NCI-H128 (cell line): ENCODE measurements around the gene DTWD2.

Source experiments
- DNase-seq: peaks from one replicate; lab custom pipeline; 2025; ENCODE audit not compliant: unreplicated experiment; lab: John Stamatoyannopoulos, UW

The DTWD2 gene, protein sequence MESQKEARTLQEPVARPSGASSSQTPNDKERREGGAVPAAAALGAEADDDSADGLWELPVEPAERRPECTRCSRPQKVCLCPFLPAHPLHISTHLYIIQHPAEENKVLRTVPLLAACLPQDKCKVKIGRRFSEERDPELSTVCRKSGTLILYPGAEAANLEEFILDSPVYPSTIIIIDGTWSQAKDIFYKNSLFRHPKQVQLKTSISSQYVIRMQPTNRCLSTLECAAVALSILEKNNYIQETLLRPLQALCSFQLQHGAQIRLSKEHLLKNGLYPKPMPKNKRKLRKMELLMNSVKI

DNA sequence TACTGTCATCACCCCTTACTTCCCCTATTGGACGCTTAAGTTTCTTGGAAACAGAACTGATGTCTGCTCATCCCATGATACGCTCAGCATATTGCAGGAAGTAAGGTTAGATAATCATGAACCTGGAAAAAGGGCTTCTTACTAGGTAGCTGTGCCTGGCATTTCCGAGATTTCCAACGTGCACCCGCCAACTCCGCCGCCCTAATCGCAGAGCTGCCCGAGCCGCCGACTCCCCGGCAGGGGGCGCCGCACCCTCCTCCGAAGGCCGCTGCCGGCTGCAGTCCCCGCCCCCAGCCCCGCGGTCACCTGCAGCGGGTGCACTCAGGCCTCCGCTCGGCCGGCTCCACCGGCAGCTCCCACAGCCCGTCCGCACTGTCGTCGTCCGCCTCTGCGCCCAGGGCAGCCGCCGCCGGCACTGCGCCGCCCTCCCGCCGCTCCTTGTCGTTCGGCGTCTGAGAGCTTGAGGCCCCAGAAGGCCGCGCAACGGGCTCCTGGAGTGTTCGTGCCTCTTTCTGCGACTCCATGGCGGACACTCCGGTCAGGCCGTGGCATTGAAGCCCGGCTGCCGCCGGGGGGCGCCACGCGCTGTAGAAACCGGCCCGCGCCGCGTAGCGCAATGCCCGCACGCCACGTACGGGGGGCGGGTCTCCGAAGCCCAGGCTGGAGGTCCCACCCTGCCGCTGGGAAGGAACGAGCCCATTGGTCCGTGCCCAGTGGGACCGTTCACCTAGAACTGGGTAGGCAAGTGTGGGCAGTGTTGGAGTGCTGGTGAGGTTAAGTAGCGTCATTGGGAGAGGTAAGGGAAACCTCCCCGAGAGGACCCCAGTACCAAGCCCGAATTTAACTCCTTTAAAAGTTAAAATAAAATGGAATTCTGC lies at the start of gene DTWD2:
Gene DTWD2 (minus strand): TSS at position 560 of the 878 bp plus-strand sequence. CDS start 36 bp downstream, at position 524.
- DNase-seq: peak; percentile 75

DNA sequence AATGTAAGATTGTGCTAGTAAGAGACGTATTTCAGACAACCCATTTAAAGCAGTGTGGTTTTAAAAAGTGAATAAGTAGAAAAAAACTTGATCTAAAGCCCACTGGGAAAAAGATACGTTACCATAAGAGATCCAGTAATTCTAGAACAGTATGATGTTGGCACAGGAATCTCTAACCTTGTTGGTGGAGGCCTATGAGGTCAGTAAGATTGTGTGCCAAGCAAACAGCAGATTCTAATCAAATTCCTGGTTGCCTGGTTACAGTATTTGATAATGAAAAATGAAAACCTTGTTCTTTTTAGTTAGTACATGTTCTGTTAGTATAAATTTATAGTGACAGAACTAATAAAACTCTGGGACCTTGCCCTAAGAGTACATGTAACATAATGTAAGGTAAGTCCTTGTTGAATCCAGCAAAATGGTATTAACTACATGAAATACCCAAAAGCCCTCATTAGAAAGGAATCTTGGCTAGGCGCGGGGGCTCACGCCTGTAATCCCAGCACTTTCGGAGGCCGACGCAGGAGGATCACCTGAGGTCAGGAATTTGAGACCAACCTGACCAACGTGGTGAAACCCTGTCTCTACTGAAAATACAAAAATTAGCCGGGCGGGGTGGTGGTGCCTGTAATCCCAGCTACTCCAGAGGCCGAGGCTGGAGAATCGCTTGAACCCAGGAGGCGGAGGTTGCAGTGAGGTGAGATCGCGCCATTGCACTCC lies 49.3 kb upstream of the DTWD2 start:
- no peak for DNase-seq

DNA sequence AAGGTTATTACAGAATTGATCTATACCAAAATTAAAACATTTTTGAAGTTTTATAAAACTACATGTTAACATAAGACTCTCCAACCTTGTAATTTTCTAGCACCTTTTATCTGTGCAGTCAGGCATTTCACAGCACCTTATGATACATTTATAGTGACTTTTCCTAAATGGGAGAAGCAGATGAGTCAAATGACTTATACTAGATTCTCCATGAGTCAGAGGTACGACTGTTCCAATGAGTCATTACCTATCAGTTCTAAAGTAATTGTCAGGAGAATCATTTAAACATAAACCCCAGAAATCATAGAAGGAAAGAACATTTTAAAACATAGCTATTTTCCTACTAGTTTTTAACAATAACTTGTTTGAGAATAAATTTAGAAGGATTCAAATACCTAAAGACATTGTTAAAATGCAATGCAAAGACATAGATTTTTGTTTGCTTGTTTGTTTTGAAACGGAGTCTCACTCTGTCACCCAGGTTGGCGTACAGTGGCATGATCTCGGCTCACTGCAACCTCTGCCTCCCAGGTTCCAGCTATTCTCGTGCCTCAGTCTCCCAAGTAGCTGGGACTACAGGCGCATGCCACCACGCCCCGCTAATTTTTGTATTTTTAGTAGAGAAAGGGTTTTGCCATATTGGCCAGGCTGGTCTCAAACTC lies 47.9 kb upstream of the DTWD2 start:
- DNase-seq: no peak

DNA sequence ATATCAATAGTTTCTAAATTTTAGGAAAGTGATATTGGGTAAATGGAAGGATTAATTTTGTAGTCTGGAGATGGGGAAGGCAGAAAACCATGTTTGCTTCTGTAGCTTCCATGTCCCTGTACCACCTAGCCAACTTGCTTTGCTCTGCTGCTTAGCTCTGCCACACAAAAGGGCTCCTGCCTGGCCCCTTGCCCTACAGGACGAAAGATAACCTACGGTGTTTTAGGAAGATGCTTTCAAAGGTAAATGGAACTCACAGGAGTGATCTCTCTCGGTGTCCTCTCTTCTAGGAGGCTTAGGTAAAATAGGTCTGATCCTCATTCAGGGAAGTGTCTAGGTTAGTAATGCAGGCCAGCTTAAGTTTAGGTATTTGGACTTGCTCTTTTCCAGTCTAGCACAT lies 44.8 kb upstream of the DTWD2 start:
- DNase-seq: no peak

DNA sequence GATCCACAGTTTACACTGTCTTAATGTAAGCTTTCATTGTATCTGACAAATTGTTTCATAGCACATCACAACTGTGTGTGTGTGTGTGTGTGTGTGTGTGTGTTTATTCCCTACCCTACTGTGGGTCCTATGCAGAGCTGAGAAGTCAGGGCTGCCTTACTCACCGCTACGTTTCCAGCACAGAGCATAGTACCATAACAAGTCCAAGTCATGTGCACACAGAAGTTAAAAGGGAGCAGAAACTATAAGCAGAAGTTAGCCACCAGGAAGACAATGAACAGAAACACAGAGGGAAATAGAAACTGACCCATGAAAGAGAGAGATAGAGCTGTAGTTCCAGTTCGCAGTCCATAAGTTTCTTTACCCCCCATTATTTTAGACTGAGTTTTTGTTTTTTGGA lies 44.3 kb upstream of the DTWD2 start:
- DNase-seq: no peak

DNA sequence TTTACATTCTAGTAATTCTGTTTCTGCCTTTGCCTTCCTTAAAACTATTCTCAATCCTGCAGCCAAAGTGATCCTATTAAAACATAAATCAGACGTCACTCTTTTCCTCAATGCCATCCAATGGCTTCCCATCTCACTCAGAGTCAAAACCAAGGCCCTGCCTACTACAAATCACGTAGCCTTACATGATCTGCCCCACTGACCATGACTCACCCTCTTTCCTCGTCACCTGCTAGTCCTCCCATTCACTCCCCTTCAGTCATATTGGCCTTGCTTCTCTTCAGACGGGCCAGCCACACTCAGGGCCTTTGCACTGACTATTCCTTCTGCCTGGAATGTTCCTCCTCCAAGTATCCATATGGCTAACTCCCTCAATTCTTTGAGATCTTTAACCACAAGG lies 43.6 kb upstream of the DTWD2 start:
- DNase-seq: no peak

DNA sequence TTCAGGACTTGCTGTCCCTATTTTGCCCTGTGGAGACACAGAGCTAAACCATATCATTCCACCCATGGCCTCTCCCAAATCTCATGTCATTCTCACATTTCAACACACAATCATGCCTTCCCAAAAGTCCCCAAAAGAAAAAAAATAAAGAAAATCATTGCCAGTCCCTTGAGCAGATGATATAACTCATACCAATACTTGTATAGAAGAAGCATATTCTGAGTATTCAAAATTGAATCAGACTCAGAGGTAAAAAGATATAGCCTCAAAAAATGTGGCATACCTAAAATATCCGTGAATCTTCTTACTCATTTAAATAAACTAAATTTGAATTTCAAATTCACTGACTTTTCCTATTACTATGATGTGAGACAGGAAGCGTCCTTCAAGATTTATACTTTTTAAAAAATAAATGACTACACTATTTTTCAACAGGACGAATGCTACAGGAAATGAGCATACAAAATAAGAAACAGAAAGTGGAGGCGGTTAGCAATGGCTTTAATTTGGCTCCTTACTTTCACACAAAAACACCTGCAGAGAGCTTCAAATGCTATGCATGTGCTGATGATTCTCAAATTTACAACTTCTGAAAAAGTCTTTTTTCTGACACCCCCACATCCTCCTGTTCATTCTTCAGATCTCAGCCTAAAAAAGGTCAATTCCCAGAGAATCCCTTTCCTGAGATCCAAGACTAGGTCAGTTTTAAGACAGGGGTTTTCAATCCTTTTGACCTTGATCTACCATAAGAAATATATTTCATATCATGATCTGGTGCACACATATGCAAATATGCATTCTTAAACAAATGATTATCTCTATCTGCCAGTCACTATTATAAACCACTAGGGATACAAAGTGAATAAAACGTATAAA lies 42.9 kb upstream of the DTWD2 start:
- DNase-seq: no peak

DNA sequence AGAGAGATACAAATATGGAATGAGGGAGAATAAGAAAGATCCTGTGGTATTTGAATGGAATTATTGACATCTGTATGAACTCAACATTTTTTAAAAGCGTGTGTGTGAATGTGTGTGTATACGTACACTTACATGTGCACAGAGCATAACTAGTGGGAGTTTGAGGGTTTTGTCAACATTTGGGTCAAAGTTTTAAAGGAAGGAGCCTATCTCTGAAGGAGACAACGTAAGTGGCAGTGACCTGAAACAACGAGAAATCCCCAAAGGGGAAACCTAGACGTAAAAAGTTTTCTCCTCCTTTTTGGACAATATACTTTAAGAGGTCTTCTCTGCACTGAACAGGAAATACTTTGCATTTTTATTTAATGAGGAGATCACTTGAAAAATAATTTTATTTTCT lies 40.2 kb upstream of the DTWD2 start:
- no peak for DNase-seq

DNA sequence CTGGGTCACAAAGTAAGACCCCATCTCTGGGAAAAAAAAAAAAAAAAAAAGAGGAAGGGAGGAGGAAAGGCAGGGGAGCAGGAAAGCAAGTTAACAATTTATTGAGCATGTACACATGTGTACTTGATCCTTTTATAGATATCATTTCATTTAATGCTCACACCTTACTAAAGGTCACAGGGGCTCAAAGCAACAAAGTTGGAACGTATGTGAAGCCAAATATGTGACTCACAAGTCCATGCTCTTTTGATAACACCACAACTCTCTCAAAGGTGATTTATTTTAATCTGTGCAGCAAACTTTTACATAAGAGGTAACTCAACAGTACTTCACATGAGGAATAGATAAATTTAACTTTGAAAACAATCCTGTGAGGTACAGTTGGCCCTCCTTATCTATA lies 34.4 kb upstream of the DTWD2 start:
- DNase-seq: no peak

DNA sequence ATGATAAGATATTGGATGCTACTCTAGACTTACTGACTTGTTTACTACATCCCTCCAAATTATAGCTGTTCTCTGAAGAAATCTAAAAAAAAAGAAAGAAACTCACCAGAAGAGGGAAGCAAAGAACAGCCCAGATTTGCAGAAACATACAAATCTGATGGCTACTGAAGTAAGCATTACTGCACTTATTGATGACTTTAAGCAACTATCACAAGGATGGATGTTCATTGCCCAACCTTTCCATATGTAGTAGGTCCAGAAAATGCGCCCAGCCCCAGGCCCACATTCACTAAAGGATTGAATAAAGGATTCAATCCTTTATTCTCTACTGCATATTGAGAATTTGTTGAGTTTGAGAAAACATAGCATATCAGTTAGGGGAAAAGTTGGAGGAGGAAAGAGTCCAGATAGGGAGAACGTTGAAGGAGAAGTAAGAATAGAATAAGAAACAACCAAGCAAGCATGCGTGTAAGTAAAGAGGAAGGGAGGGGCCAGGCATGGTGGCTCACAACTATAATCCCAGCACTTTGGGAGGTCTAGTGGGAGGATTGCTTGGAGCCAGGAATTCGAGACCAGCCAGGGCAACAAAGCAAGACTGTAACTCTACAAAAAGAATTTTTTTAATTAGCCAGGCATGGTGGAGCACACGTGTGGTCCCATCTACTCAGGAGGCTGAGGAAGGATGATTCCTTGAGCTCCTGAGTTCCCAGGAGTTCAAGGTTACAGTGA lies 33.8 kb upstream of the DTWD2 start:
- no peak for DNase-seq

DNA sequence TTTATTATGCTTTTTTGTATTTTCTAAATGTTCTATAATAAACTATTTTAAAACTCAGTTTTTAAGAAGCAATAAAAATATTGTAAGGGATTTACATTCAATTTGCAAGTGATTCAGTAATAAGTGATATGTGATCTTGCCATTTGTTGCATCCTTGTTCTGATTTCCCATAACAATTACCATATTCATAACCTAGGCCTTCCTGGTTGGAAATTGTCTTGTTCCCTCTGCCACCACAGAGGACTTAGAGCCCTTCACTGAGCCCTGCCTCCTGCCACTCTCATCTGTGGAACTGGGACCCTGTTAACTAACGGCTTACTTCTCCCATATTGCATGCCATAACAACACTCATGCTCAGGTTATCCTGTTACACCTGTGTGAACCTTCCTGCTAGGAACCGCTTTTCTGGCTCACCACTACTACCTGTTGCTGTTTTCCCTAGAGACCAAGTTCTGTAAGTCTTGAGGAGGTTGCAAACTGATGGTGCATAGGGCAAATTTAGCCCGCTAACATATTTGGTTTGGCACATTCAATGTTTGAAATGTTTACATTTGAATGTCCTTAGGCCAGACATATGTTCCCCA lies 32.9 kb upstream of the DTWD2 start:
- no peak for DNase-seq

DNA sequence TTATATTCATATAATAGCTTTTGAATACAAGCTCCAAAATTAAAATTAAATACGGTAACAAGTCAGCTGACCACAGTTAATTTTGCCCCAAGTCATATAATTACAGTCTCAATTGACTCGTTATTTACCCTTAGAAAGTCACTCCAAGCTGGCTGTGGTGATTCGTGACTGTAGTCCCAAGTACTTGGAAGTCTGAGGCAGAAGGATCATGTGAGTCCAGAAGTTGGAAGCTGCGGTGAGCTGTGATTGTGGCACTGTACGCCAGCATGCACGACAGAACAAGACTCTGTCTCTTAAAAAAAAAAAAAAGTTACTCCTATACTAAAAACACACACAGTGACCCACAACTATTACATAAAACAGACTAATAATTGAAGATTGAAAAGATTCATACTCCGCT lies 31.6 kb upstream of the DTWD2 start:
- DNase-seq: no peak

DNA sequence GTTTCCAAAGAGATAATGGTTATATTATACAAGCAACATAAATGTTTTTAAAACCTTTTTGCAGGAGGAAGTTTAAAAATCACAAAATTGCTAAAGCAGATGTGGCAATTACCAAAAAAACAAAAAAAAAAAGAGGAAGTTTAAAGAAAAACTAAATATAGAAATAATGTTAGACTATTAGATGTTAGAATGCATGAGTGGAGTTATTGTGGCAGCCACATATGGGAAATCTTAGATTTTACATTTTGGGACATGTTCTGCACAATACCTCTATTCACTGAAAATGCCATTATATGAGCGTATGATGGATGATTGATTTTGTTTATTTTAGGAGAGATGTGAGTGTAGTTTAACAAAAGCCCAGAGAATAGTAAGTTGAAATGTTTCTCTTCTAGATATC lies 31.2 kb upstream of the DTWD2 start:
- DNase-seq: no peak

DNA sequence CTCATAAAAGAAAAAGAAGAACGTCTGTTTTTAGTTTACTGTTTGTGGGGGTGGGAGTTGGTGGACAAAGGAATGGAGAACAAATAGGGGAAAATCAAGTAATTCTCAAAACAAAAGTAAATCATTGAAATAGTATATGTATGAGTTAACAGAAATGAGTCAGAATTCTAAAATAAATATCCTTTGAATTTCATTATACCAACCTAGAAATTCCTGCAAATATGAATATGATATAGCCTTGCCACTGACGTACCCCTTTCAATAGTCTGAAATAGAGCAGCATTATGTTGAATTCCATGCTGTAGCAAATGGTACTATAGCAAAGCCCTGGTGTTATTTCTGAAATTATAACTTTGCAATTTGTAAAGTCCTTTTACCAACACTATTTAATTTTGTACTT lies 29.6 kb upstream of the DTWD2 start:
- no peak for DNase-seq

DNA sequence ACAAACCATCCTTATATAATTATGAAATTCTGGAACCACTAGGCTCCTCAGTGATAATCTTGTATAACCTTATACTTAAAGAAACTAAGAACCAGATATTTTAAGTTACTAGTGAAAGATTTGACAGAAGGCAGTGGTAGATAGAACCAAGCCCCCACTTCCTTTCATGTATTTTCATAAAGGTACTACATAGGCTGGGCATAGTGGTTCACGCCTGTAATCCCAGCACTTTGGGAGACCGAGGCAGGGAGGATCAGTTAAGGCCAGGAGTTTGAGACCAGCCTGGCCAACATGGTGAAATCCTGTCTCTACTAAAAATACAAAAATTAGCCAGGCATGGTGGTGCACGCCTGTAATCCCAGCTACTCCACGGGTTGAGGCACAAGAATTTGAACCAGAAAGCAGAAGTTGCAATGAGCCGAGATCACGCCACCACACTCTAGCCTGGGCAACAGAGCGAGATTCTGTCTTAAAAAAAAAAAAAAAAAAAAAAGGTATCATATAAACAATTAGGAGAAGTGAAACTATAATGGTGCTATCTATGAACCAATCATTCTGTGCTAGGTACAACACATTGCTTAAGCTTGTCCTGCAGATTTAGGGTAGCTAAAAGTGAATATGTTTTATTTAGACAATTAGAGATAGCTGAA lies 27.9 kb upstream of the DTWD2 start:
- no peak for DNase-seq

DNA sequence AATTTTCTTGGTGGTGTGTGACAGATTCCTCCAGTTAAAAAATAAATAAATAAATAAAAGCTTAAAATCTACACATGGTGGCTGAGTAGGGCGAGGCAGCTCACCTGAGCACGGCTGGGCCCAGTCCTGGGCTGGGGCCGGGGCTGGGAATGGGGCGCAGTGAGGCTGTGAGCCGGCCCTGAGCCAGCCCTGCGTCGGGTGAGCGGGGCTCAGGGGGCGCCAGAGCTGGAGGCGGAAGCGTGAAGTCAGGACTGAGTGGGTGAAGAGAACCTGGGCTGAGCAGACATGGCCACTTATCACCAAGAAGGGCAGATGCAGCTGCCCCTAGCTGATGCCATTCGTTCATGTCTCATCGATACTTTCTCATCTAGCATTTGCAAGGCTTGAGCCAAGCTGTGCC lies 22.8 kb upstream of the DTWD2 start:
- no peak for DNase-seq

DNA sequence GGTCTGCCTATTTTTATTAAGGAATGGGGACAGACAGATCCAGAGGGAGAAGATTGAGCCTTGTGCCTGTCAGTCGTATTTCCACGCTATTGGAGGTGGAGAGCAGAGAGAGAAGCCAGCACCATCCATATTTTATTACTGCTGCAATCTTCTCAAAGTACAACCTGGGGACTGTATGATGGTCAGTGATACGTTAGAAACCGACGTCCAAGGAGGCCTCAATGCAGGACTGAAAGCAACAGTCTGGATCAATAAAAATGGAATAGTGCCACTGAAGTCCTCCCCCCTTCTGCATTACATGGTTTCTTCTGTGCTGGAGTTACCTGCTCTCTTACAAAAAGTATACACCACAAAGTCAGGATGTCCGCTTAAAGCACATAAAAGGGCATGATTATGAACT lies 21.9 kb upstream of the DTWD2 start:
- no peak for DNase-seq

DNA sequence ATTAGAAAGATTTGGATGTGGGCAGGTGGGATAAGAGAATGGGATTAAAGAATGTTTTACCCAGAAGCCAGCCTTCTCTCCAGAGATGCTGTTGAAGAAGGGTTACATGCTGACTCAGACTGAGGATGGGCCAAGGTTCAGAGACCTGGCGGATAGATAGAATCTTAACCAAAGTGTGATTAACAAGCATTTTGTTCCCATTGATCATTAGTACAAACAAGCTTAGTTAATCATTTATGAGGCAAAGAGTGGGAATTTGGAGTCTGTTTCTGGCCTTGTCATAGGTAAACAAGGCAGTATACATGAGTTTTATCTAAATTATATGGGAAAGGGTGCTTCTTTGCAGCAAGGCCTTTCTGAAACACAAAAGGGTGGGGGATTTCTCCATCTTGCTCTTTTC lies 20.8 kb upstream of the DTWD2 start:
- DNase-seq: no peak

DNA sequence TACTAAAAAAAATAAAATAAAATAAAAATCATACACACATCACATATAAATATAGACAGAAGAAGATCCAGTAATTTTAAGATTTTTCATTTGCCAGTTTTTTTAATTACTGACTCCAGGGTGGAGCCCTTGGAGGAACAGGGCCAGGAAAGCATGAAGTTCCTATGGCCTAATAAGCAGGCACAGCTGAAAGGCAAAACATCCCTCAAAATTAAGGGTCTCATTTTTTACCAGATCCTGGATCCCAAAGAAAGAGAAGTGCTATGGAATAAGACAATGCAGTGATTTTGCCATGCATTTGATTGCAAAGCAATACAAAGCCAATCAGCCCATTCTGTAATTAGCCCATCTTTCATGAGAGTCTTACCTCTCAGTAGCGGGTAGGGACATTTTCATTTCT lies 11.3 kb upstream of the DTWD2 start:
- DNase-seq: no peak
